HEK293 (cell line): ENCODE results near the gene ANKRD33B.

ENCODE experiments used
- CTCF ChIA-PET: fragments of 350-600 bp; formaldehyde crosslinking; extraction: SDS; loops from one replicate; lab custom pipeline; 2021; ENCODE audit warnings: antibody characterized with exemption; lab: Yijun Ruan, JAX
- POLR2A ChIA-PET: fragments of 300-600 bp; formaldehyde crosslinking; extraction: SDS; loops from one replicate; lab custom pipeline; 2020; ENCODE audit warnings: antibody characterized with exemption, inconsistent platforms; lab: Yijun Ruan, JAX
- H3K27ac ChIP-seq: fragments of 200-500 bp; sonication (Bioruptor generic); 2 replicates; pipeline ENCODE4 v1.5.1; 2014; ENCODE audit warnings: low read depth, low read length, control low read depth, inconsistent platforms; ENCODE audit errors: extremely low read depth
- H3K36me3 ChIP-seq, 2 experiments: fragments of 200-500 bp in 1 of 2; sonication (Bioruptor generic) in 1 of 2; 1 replicate in 1 of 2; 2 replicates in 1 of 2; pipeline ENCODE4 v1.5.1; 2014 to 2017; ENCODE audit warnings: inconsistent platforms in 2 of 2, low read length in 2 of 2; ENCODE audit not compliant: control insufficient read depth in 2 of 2, insufficient read depth in 1 of 2
- H3K4me1 ChIP-seq: fragments of 200-500 bp; sonication (Bioruptor generic); 2 replicates; pipeline ENCODE4 v1.5.1; 2014; ENCODE audit warnings: mild to moderate bottlenecking, low read length, inconsistent platforms; ENCODE audit not compliant: control insufficient read depth, insufficient read depth
- H3K4me3 ChIP-seq: 2 replicates; pipeline ENCODE4 v1.5.1; 2011; ENCODE audit warnings: low read depth, mild to moderate bottlenecking, control low read depth, low read length, moderate library complexity
- H3K9me3 ChIP-seq: fragments of 200-500 bp; sonication (Bioruptor generic); 2 replicates; pipeline ENCODE4 v1.5.1; 2014; ENCODE audit warnings: low read depth, low read length, inconsistent platforms; ENCODE audit not compliant: control insufficient read depth, insufficient read depth
- BCL11B ChIP-seq: fragments of 450-650 bp; formaldehyde crosslinking; IDR thresholded peaks from 2 replicates; pipeline ENCODE4 v1.5.1; 2016; ENCODE audit warnings: low read depth, missing biosample characterization, missing genetic modification characterization
- HOXD13 ChIP-seq: sonication (generic); formaldehyde crosslinking; IDR thresholded peaks from 2 replicates; pipeline ENCODE4 v1.8.0; 2022; ENCODE audit warnings: missing genetic modification reagents, borderline replicate concordance
- KLF7 ChIP-seq: fragments of 450-650 bp; formaldehyde crosslinking; IDR thresholded peaks from 2 replicates; pipeline ENCODE4 v1.5.1; 2016; ENCODE audit warnings: missing biosample characterization, missing genetic modification characterization, borderline replicate concordance
- MYNN ChIP-seq: fragments of 450-650 bp; formaldehyde crosslinking; IDR thresholded peaks from 2 replicates; pipeline ENCODE4 v1.5.1; 2016; ENCODE audit warnings: missing biosample characterization, missing genetic modification characterization, borderline replicate concordance
- PATZ1 ChIP-seq: fragments of 450-650 bp; formaldehyde crosslinking; IDR thresholded peaks from 2 replicates; pipeline ENCODE4 v1.5.1; 2016; ENCODE audit warnings: missing biosample characterization, missing genetic modification characterization
- PRDM2 ChIP-seq: fragments of 450-650 bp; formaldehyde crosslinking; IDR thresholded peaks from 2 replicates; pipeline ENCODE4 v1.5.1; 2016; ENCODE audit warnings: missing biosample characterization, missing genetic modification characterization, borderline replicate concordance
- RBAK ChIP-seq: fragments of 450-650 bp; formaldehyde crosslinking; IDR thresholded peaks from 2 replicates; pipeline ENCODE4 v1.5.1; 2016; ENCODE audit warnings: missing biosample characterization, missing genetic modification characterization
- SETDB1 ChIP-seq: IDR thresholded peaks from one replicate; pipeline ENCODE4 v1.6.1; 2017; ENCODE audit warnings: mild to moderate bottlenecking, low read length, moderate library complexity, mixed read lengths; ENCODE audit not compliant: insufficient read length
- TCF7L2 ChIP-seq: IDR thresholded peaks from 2 replicates; pipeline ENCODE4 v1.6.1; 2011; ENCODE audit warnings: low read depth, mild to moderate bottlenecking, inconsistent platforms, low read length, moderate library complexity, borderline replicate concordance
- TSHZ1 ChIP-seq: fragments of 450-650 bp; formaldehyde crosslinking; IDR thresholded peaks from 2 replicates; pipeline ENCODE4 v1.5.1; 2016; ENCODE audit warnings: missing biosample characterization, missing genetic modification characterization, borderline replicate concordance
- ZBTB1 ChIP-seq: fragments of 450-650 bp; formaldehyde crosslinking; IDR thresholded peaks from 2 replicates; pipeline ENCODE4 v1.5.1; 2016; ENCODE audit warnings: missing biosample characterization, missing genetic modification characterization
- ZFP37 ChIP-seq: fragments of 450-650 bp; formaldehyde crosslinking; IDR thresholded peaks from 2 replicates; pipeline ENCODE4 v1.5.1; 2016; ENCODE audit warnings: missing biosample characterization, missing genetic modification characterization
- ZIC2 ChIP-seq: fragments of 450-650 bp; formaldehyde crosslinking; IDR thresholded peaks from 2 replicates; pipeline ENCODE4 v1.5.1; 2016; ENCODE audit warnings: missing biosample characterization, missing genetic modification characterization
- ZNF157 ChIP-seq: fragments of 450-650 bp; formaldehyde crosslinking; IDR thresholded peaks from 2 replicates; pipeline ENCODE4 v1.5.1; 2016; ENCODE audit warnings: missing biosample characterization, missing genetic modification characterization
- ZNF202 ChIP-seq: fragments of 450-650 bp; formaldehyde crosslinking; IDR thresholded peaks from 2 replicates; pipeline ENCODE4 v1.5.1; 2016; ENCODE audit warnings: missing biosample characterization, missing genetic modification characterization, borderline replicate concordance
- ZNF341 ChIP-seq: fragments of 450-650 bp; formaldehyde crosslinking; IDR thresholded peaks from 2 replicates; pipeline ENCODE4; 2016; ENCODE audit warnings: low read depth, missing biosample characterization, missing genetic modification characterization
- ZNF398 ChIP-seq: fragments of 450-650 bp; formaldehyde crosslinking; IDR thresholded peaks from 2 replicates; pipeline ENCODE4 v1.5.1; 2017; ENCODE audit warnings: missing biosample characterization, missing genetic modification characterization
- ZNF555 ChIP-seq: fragments of 450-650 bp; formaldehyde crosslinking; conservative IDR thresholded peaks from 2 replicates; pipeline ENCODE4 v1.5.1; 2017; ENCODE audit warnings: missing biosample characterization, mild to moderate bottlenecking, missing genetic modification characterization, inconsistent platforms
- ZNF623 ChIP-seq: fragments of 450-650 bp; formaldehyde crosslinking; IDR thresholded peaks from 2 replicates; pipeline ENCODE4 v1.5.1; 2016; ENCODE audit warnings: missing biosample characterization, missing genetic modification characterization
- ZNF768 ChIP-seq: fragments of 450-650 bp; formaldehyde crosslinking; IDR thresholded peaks from 2 replicates; pipeline ENCODE4 v1.5.1; 2018; ENCODE audit warnings: missing biosample characterization, mild to moderate bottlenecking, missing genetic modification characterization
- ZNF792 ChIP-seq: fragments of 450-650 bp; formaldehyde crosslinking; IDR thresholded peaks from 2 replicates; pipeline ENCODE4 v1.5.1; 2016; ENCODE audit warnings: missing biosample characterization, missing genetic modification characterization
- TF ChIP-seq, protein P1 (sequence below): IDR thresholded peaks from 2 replicates; pipeline ENCODE4 v1.6.1; 2011; ENCODE audit warnings: mild to moderate bottlenecking, low read depth, low read length, borderline replicate concordance

Gene ANKRD33B

DNA sequence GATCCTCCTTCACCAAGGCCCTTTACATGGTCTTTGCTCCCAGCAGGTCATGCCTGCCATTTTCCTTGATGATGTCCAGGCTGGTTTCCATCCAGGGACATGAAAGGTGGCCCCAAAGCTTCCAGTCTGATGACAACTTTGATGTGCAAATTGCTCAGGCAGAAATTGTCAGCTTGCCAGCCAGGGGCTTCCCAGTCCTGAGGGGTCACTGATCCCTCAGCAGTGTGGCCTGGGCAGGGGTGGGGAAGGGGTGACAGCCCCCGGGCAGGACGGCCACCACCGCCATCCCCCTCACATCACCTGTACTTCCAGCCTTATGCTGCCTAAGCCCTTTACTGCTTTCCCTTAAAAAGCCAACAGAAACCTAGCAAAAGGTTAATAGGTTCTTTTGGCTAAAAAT is 96.3 kb downstream of the ANKRD33B start (continued):
- TF ChIP-seq ZNF623 (no peak), MYNN (tag by site-specific recombination) (no peak), ZNF768 (no peak), ZBTB1 (tag by site-specific recombination) (no peak), HOXD13 (CRISPR knock-in tag) (no peak), KLF7 (tag by site-specific recombination) (no peak), PATZ1 (no peak), ZFP37 (tag by site-specific recombination) (no peak)
- TF ChIP-seq, all 188 proteins: peak for 0

- Histone ChIP-seq H3K27ac (no peak overlapping the region), H3K4me3 (no peak overlapping the region), H3K36me3 (no peaks in the 10 kb centered on the region), H3K9me3 (no peaks in the 10 kb centered on the region), H3K4me1 (no peaks in the 10 kb centered on the region)
- ChIA-PET CTCF (no interaction called here), POLR2A (interaction anchor here (0.5 kb wide), 1 partner anchor 28 kb away, joined by 4 read pairs; no protein-coding TSS in a partner anchor)
- TF ChIP-seq ZNF555 (tag by site-specific recombination) (no peak), ZNF768 (no peak), SETDB1 (no peak), ZIC2 (no peak), TCF7L2 (no peak), BCL11B (tag by site-specific recombination) (no peak), ZNF792 (no peak), ZNF398 (tag by site-specific recombination) (no peak), ZNF157 (no peak), ZNF341 (tag by site-specific recombination) (no peak), PRDM2 (tag by site-specific recombination) (no peak), ZNF202 (tag by site-specific recombination) (no peak), RBAK (tag by site-specific recombination) (no peak), TSHZ1 (tag by site-specific recombination) (no peak)
- TF ChIP-seq, protein P1, sequence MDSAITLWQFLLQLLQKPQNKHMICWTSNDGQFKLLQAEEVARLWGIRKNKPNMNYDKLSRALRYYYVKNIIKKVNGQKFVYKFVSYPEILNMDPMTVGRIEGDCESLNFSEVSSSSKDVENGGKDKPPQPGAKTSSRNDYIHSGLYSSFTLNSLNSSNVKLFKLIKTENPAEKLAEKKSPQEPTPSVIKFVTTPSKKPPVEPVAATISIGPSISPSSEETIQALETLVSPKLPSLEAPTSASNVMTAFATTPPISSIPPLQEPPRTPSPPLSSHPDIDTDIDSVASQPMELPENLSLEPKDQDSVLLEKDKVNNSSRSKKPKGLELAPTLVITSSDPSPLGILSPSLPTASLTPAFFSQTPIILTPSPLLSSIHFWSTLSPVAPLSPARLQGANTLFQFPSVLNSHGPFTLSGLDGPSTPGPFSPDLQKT = no peak
These were observed 97.0 kb downstream of the ANKRD33B start for GRCh38 chr5:10660720-10661387.
